GM12878 (cell line): ENCODE results near the gene GPR148. TPM values are rescaled to one million over a fixed set of nuclear protein-coding genes. Genes with fewer than 3 reads are reported as not detected.

ENCODE experiments used
- ATAC-seq: fragments of 200-7000 bp; cut with Tn5 transposase; 3 replicates; pipeline ENCODE4 v1.9.1; 2020; ENCODE audit warnings: mild to moderate bottlenecking, moderate library complexity
- BruUV-seq: library from RNA; stranded (reverse); fragments of 400-500 nt; replicated peaks from 2 replicates; lab custom pipeline; 2021; lab: Mats Ljungman, UMichigan
- CTCF ChIA-PET: fragments of 300-600 bp; sonication (Branson Sonifier 250); formaldehyde crosslinking; extraction: SDS; loops from one replicate; lab custom pipeline; 2021; ENCODE audit warnings: inconsistent platforms; lab: Yijun Ruan, JAX
- POLR2A ChIA-PET: fragments of 350-600 bp; formaldehyde crosslinking; extraction: SDS; loops from one replicate; lab custom pipeline; 2021; ENCODE audit warnings: inconsistent platforms; lab: Charles Lee
- RAD21 ChIA-PET: fragments of 300-600 bp; sonication (Branson Sonifier 250); formaldehyde crosslinking; loops from one replicate; lab custom pipeline; 2023; ENCODE audit warnings: antibody characterized with exemption; ENCODE audit not compliant: unreplicated experiment; lab: Charles Lee
- SMC1A ChIA-PET: fragments of 300-600 bp; sonication (Branson Sonifier 250); formaldehyde crosslinking; loops from one replicate; lab custom pipeline; 2023; ENCODE audit not compliant: unreplicated experiment, uncharacterized antibody; lab: Charles Lee
- DNase-seq: peaks from one replicate; pipeline ENCODE4 v3.0.0-alpha.2; 2011; ENCODE audit warnings: low read depth, low spot score
- FAIRE-seq: peaks from 3 replicates; lab custom pipeline; 2011; peaks lifted over from hg19 to GRCh38; lab: Jason Lieb, UNC
- H2AFZ ChIP-seq: 2 replicates; pipeline ENCODE4 v1.6.0; 2011; ENCODE audit warnings: low read depth, low read length, control low read depth; ENCODE audit not compliant: control insufficient read depth
- H3K27ac ChIP-seq: 2 replicates; pipeline ENCODE4 v1.5.1; 2011; ENCODE audit warnings: control low read depth; ENCODE audit not compliant: control insufficient read depth, insufficient read depth
- H3K27me3 ChIP-seq, 2 experiments: replicated peaks in 1 of 2; 2 replicates each; pipeline versions ENCODE4 v1.6.0 to v1.6.1; 2011; ENCODE audit warnings: low read length in 1 of 2; ENCODE audit not compliant: control insufficient read depth in 2 of 2, insufficient read depth in 2 of 2
- H3K36me3 ChIP-seq, 2 experiments: 2 replicates each; pipeline ENCODE4 v1.5.1; 2011; ENCODE audit warnings: low read length in 1 of 2; ENCODE audit not compliant: control insufficient read depth in 2 of 2, insufficient read depth in 2 of 2
- H3K4me1 ChIP-seq: 2 replicates; pipeline ENCODE4 v1.6.1; 2011; ENCODE audit warnings: mild to moderate bottlenecking, low read length, moderate library complexity, mixed read lengths; ENCODE audit not compliant: control insufficient read depth, insufficient read depth
- H3K4me2 ChIP-seq: 2 replicates; pipeline ENCODE4 v1.6.0; 2011; ENCODE audit warnings: control low read depth; ENCODE audit not compliant: control insufficient read depth, insufficient read depth
- H3K4me3 ChIP-seq: fragments of 200-600 bp; sonication (generic); 2 replicates; pipeline ENCODE4 v1.5.1; 2016
- H3K79me2 ChIP-seq: 2 replicates; pipeline ENCODE4 v1.6.0; 2011; ENCODE audit warnings: low read length; ENCODE audit not compliant: control insufficient read depth, insufficient read depth
- H3K9ac ChIP-seq: 2 replicates; pipeline ENCODE4 v1.8.0; 2011; ENCODE audit warnings: low read length, control low read depth, mixed read lengths; ENCODE audit not compliant: control insufficient read depth, insufficient read depth
- H3K9me3 ChIP-seq: replicated peaks from 3 replicates; pipeline ENCODE4 v1.5.1; 2011; ENCODE audit warnings: mild to moderate bottlenecking, low read length; ENCODE audit not compliant: control insufficient read depth, insufficient read depth
- H4K20me1 ChIP-seq: 2 replicates; pipeline ENCODE4 v1.6.0; 2011; ENCODE audit not compliant: control insufficient read depth, insufficient read depth
- CHD4 ChIP-seq: fragments of 200-600 bp; sonication (generic); IDR thresholded peaks from 2 replicates; pipeline ENCODE4 v1.6.1; 2016; ENCODE audit warnings: mild to moderate bottlenecking
- CREB1 ChIP-seq: IDR thresholded peaks from 2 replicates; pipeline ENCODE4 v1.6.1; 2012; ENCODE audit warnings: low read depth, mild to moderate bottlenecking, inconsistent platforms
- IRF4 ChIP-seq: IDR thresholded peaks from 2 replicates; pipeline ENCODE4 v1.6.1; 2011; ENCODE audit warnings: low read depth, low read length
- KAT2A ChIP-seq: conservative IDR thresholded peaks from 2 replicates; pipeline ENCODE4 v1.6.1; 2011; ENCODE audit warnings: low read depth, low read length; ENCODE audit not compliant: control insufficient read depth
- LARP7 ChIP-seq: fragments of 450-650 bp; IDR thresholded peaks from 2 replicates; pipeline ENCODE4 v1.6.1; 2017; ENCODE audit warnings: mild to moderate bottlenecking
- PML ChIP-seq: IDR thresholded peaks from 2 replicates; pipeline ENCODE4 v1.6.1; 2012; ENCODE audit warnings: low read length, inconsistent platforms
- RBBP5 ChIP-seq: fragments of 200-600 bp; sonication (generic); conservative IDR thresholded peaks from 2 replicates; pipeline ENCODE4 v1.6.1; 2016
- SIN3A ChIP-seq: IDR thresholded peaks from 2 replicates; pipeline ENCODE4 v1.6.1; 2012; ENCODE audit warnings: low read depth, low read length, improper control_type of control experiment
- SREBF2 ChIP-seq: IDR thresholded peaks from 2 replicates; pipeline ENCODE4 v1.6.1; 2012; ENCODE audit warnings: mild to moderate bottlenecking, low read length
- SRF ChIP-seq, 2 experiments: IDR thresholded peaks; 2 replicates each; pipeline ENCODE4 v1.6.1; 2011; ENCODE audit warnings: low read depth in 2 of 2, low read length in 2 of 2, mild to moderate bottlenecking in 1 of 2, moderate library complexity in 1 of 2
- TBL1XR1 ChIP-seq: IDR thresholded peaks from 2 replicates; pipeline ENCODE4 v1.6.1; 2012; ENCODE audit warnings: low read depth, low read length, improper control_type of control experiment
- TCF12 ChIP-seq: IDR thresholded peaks from 2 replicates; pipeline ENCODE4 v1.6.1; 2011; ENCODE audit warnings: low read depth, mild to moderate bottlenecking, low read length
- WGBS: methylation state at CpG from one replicate; pipeline ENCODE4 v1.1.6; 2016; ENCODE audit warnings: low lambda C conversion rate; ENCODE audit not compliant: insufficient replicate concordance, insufficient coverage; ENCODE audit errors: missing lambda C conversion rate; 5-methylcytosine and 5-hydroxymethylcytosine counted together
- in situ Hi-C: fragments of 300-500 bp; cut with MboI; formaldehyde crosslinking; loops from 9 replicates; pipeline ENCODE4 v1.14.3; 2018; ENCODE audit warnings: mixed read lengths
- intact Hi-C: fragments of 100-400 bp; cut with micrococcal nuclease; formaldehyde crosslinking; loops from one replicate; pipeline ENCODE4 v1.14.2; 2022; ENCODE audit not compliant: unreplicated experiment
- polyA plus RNA-seq, 11 experiments: library from polyadenylated mRNA; depleted of rRNA in 4 of 11; unstranded in 6 of 11; stranded (reverse) in 5 of 11; fragments of >200 nt; fragmentation: Nextera tagmentation in 4 of 11; fragmentation: Illumina TruSeq in 1 of 11; extraction: Ambion mirVana in 4 of 11; extraction: Trizol in 1 of 11; gene quantifications; 1 replicate in 1 of 11; 2 replicates in 10 of 11; pipeline versions ENCODE4 v1.2.1 to v1.2.3, GENCODE V29; 2011 to 2016; ENCODE audit warnings: inconsistent platforms in 2 of 11, missing spikeins in 2 of 11, low read depth in 1 of 11
- total RNA-seq, 4 experiments: library from RNA; depleted of rRNA in 3 of 4; stranded (reverse); fragments of >200 nt in 3 of 4; fragmentation: Illumina TruSeq in 1 of 4; extraction: Trizol in 1 of 4; gene quantifications; 2 replicates each; pipeline versions ENCODE4 v1.2.1 to v1.2.3, GENCODE V29; 2013 to 2021
- TF ChIP-seq, protein P1 (sequence below): IDR thresholded peaks from 2 replicates; pipeline ENCODE4 v1.6.1; 2012; ENCODE audit warnings: low read depth, low read length, improper control_type of control experiment
- TF ChIP-seq, protein P2 (sequence below): IDR thresholded peaks from 2 replicates; pipeline ENCODE4 v1.6.1; 2012; ENCODE audit warnings: improper control_type of control experiment, low read depth, low read length; ENCODE audit not compliant: insufficient replicate concordance
- TF ChIP-seq, protein P3 (sequence below): fragments of 450-650 bp; IDR thresholded peaks from 2 replicates; pipeline ENCODE4 v1.6.1; 2017; ENCODE audit warnings: mild to moderate bottlenecking, moderate library complexity

Gene GPR148
- total and polyA plus RNA-seq, 10 of the 15 experiments (the other 5 are each of a cell fraction or from before 2014, with no cell fraction given): not detected

DNA sequence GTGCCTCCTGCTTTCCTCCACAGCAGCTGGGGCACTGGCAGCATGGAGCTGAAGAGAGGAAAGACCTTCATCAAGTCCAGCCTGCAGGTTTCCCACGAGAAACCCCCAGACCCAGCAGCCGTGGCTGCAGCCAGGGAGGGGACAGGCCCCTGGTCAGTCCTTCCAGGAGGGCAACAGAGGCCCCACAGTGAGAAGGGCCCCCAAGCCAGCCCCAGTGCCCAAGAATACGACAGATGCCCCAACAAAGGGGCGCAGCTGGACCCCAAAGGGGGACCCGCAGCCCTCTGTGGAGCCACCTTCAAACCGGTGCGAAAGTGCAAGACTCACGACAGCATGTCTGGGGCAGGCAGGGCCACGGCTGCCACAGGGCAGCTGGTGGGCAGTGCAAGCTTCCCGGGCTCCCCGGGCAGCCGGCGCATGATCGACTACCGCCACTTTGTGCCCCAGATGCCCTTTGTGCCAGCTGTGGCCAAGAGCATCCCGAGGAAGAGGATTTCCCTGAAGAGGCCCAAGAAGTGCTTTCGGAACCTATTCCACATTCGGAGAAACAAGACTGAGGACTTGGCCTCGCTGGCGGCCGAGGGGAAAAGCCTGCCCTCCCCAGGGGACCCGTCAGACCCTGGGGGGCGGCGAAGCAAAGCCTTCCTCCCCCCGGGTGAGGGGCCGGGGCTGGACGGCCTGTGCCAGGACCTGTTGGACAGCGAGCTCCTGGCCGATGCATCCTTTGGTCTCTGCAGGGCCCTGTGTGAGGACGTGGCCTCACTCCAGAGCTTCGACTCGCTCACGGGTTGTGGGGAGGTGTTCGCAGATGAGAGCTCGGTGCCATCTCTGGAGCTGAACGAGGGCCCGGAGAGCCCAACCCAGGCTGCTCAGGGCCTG is 33.4 kb downstream of the GPR148 start:
- TF ChIP-seq, protein P1, sequence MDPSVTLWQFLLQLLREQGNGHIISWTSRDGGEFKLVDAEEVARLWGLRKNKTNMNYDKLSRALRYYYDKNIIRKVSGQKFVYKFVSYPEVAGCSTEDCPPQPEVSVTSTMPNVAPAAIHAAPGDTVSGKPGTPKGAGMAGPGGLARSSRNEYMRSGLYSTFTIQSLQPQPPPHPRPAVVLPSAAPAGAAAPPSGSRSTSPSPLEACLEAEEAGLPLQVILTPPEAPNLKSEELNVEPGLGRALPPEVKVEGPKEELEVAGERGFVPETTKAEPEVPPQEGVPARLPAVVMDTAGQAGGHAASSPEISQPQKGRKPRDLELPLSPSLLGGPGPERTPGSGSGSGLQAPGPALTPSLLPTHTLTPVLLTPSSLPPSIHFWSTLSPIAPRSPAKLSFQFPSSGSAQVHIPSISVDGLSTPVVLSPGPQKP: no peak
- TF ChIP-seq KAT2A (no peak), LARP7 (no peak), CREB1 (no peak), SREBF2 (no peak), RBBP5 (no peak), SIN3A (no peak), TBL1XR1 (no peak), PML (no peak), IRF4 (no peak), SRF (IDR thresholded peaks at IDR 0.05; ENCODE audit: low read depth in 2 of 2, low read length in 2 of 2) (no peak), CHD4 (no peak), TCF12 (no peak)
- TF ChIP-seq, protein P2, sequence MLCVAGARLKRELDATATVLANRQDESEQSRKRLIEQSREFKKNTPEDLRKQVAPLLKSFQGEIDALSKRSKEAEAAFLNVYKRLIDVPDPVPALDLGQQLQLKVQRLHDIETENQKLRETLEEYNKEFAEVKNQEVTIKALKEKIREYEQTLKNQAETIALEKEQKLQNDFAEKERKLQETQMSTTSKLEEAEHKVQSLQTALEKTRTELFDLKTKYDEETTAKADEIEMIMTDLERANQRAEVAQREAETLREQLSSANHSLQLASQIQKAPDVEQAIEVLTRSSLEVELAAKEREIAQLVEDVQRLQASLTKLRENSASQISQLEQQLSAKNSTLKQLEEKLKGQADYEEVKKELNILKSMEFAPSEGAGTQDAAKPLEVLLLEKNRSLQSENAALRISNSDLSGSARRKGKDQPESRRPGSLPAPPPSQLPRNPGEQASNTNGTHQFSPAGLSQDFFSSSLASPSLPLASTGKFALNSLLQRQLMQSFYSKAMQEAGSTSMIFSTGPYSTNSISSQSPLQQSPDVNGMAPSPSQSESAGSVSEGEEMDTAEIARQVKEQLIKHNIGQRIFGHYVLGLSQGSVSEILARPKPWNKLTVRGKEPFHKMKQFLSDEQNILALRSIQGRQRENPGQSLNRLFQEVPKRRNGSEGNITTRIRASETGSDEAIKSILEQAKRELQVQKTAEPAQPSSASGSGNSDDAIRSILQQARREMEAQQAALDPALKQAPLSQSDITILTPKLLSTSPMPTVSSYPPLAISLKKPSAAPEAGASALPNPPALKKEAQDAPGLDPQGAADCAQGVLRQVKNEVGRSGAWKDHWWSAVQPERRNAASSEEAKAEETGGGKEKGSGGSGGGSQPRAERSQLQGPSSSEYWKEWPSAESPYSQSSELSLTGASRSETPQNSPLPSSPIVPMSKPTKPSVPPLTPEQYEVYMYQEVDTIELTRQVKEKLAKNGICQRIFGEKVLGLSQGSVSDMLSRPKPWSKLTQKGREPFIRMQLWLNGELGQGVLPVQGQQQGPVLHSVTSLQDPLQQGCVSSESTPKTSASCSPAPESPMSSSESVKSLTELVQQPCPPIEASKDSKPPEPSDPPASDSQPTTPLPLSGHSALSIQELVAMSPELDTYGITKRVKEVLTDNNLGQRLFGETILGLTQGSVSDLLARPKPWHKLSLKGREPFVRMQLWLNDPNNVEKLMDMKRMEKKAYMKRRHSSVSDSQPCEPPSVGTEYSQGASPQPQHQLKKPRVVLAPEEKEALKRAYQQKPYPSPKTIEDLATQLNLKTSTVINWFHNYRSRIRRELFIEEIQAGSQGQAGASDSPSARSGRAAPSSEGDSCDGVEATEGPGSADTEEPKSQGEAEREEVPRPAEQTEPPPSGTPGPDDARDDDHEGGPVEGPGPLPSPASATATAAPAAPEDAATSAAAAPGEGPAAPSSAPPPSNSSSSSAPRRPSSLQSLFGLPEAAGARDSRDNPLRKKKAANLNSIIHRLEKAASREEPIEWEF: no peak
- TF ChIP-seq, protein P3, sequence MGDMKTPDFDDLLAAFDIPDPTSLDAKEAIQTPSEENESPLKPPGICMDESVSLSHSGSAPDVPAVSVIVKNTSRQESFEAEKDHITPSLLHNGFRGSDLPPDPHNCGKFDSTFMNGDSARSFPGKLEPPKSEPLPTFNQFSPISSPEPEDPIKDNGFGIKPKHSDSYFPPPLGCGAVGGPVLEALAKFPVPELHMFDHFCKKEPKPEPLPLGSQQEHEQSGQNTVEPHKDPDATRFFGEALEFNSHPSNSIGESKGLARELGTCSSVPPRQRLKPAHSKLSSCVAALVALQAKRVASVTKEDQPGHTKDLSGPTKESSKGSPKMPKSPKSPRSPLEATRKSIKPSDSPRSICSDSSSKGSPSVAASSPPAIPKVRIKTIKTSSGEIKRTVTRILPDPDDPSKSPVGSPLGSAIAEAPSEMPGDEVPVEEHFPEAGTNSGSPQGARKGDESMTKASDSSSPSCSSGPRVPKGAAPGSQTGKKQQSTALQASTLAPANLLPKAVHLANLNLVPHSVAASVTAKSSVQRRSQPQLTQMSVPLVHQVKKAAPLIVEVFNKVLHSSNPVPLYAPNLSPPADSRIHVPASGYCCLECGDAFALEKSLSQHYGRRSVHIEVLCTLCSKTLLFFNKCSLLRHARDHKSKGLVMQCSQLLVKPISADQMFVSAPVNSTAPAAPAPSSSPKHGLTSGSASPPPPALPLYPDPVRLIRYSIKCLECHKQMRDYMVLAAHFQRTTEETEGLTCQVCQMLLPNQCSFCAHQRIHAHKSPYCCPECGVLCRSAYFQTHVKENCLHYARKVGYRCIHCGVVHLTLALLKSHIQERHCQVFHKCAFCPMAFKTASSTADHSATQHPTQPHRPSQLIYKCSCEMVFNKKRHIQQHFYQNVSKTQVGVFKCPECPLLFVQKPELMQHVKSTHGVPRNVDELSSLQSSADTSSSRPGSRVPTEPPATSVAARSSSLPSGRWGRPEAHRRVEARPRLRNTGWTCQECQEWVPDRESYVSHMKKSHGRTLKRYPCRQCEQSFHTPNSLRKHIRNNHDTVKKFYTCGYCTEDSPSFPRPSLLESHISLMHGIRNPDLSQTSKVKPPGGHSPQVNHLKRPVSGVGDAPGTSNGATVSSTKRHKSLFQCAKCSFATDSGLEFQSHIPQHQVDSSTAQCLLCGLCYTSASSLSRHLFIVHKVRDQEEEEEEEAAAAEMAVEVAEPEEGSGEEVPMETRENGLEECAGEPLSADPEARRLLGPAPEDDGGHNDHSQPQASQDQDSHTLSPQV: no peak
- TF ChIP-seq, all 136 proteins: peak for 0
- no peak overlapping the region for H2AFZ ChIP-seq
- no peaks in the 10 kb centered on the region; a peak in 2 of 4 replicates for H3K27me3 ChIP-seq
- ATAC-seq (no peak), FAIRE-seq (no peak), DNase-seq (no peak)
- SMC1A ChIA-PET: no interaction called here
- WGBS: 42% methylated on average over 37 of the region's 37 CpGs
- RAD21 ChIA-PET: no interaction called here
- POLR2A ChIA-PET: no interaction called here
- H3K9me3 ChIP-seq: no peaks in the 10 kb centered on the region
- intact Hi-C loops: no loop called here
- CTCF ChIA-PET: no interaction called here
- no peak overlapping the region for H3K27ac ChIP-seq
- in situ Hi-C loops: no loop called here
- no peaks in the 10 kb centered on the region for H3K79me2 ChIP-seq
- no peak overlapping the region for H3K4me3 ChIP-seq
- H4K20me1 ChIP-seq: no peaks in the 10 kb centered on the region
- no peaks in the 10 kb centered on the region for H3K36me3 ChIP-seq
- H3K4me1 ChIP-seq: no peaks in the 10 kb centered on the region
- H3K9ac ChIP-seq: no peak overlapping the region
- H3K4me2 ChIP-seq: no peak overlapping the region
- BruUV-seq: no TSS peak
